Mesendoderm (in vitro differentiated cells): ENCODE results near the gene AKR1B1.

Experiments used
- DNase-seq: peaks from one replicate; pipeline ENCODE4 v3.0.0; 2013
- H2AK5ac ChIP-seq: 2 replicates; pipeline ENCODE4 v1.6.1; 2013; ENCODE audit warnings: low read length, inconsistent platforms
- H2BK120ac ChIP-seq: 2 replicates; pipeline ENCODE4 v1.6.1; 2013; ENCODE audit warnings: low read depth, mild to moderate bottlenecking, low read length, moderate library complexity, mixed read lengths
- H2BK15ac ChIP-seq: replicated peaks from 2 replicates; pipeline ENCODE4 v1.6.1; 2013; ENCODE audit warnings: low read depth, mild to moderate bottlenecking, moderate library complexity
- H2BK5ac ChIP-seq: 2 replicates; pipeline ENCODE4 v1.6.1; 2013; ENCODE audit warnings: low read length, inconsistent platforms
- H3K18ac ChIP-seq: 2 replicates; pipeline ENCODE4 v1.6.1; 2013; ENCODE audit warnings: mild to moderate bottlenecking, low read length, mixed read lengths
- H3K23ac ChIP-seq: one replicate; pipeline ENCODE4 v1.6.1; 2013; ENCODE audit warnings: low read length
- H3K27ac ChIP-seq: 2 replicates; pipeline ENCODE4 v1.5.1; 2013; ENCODE audit warnings: low read depth, mild to moderate bottlenecking, inconsistent platforms, low read length, moderate library complexity
- H3K27me3 ChIP-seq: 2 replicates; pipeline ENCODE4 v1.6.1; 2013; ENCODE audit warnings: low read length, control low read depth, mild to moderate bottlenecking, inconsistent platforms; ENCODE audit not compliant: insufficient read depth, poor library complexity
- H3K36me3 ChIP-seq: 2 replicates; pipeline ENCODE4 v1.6.1; 2013; ENCODE audit warnings: low read length, inconsistent platforms; ENCODE audit not compliant: control insufficient read depth, insufficient read depth
- H3K4ac ChIP-seq: one replicate; pipeline ENCODE4 v1.6.1; 2013; ENCODE audit warnings: low read depth, mild to moderate bottlenecking, low read length, moderate library complexity
- H3K4me1 ChIP-seq: 2 replicates; pipeline ENCODE4 v1.6.1; 2013; ENCODE audit warnings: low read depth, low read length, inconsistent platforms; ENCODE audit not compliant: control insufficient read depth
- H3K4me2 ChIP-seq: 2 replicates; pipeline ENCODE4 v1.6.1; 2013; ENCODE audit warnings: low read length
- H3K4me3 ChIP-seq: 2 replicates; pipeline ENCODE4 v1.5.1; 2013; ENCODE audit warnings: mild to moderate bottlenecking, low read length
- H3K56ac ChIP-seq: one replicate; pipeline ENCODE4 v1.6.1; 2013; ENCODE audit warnings: low read length
- H3K79me1 ChIP-seq: 2 replicates; pipeline ENCODE4 v1.6.1; 2013; ENCODE audit warnings: low read length, inconsistent platforms
- H3K79me2 ChIP-seq: 2 replicates; pipeline ENCODE4 v1.6.1; 2013; ENCODE audit warnings: mild to moderate bottlenecking, low read length; ENCODE audit not compliant: control insufficient read depth, insufficient read depth
- H3K9ac ChIP-seq: 2 replicates; pipeline ENCODE4 v1.6.1; 2013; ENCODE audit warnings: low read length, inconsistent platforms
- H4K5ac ChIP-seq: one replicate; pipeline ENCODE4 v1.6.1; 2013; ENCODE audit warnings: low read length
- H4K8ac ChIP-seq: one replicate; pipeline ENCODE4 v1.6.1; 2013; ENCODE audit warnings: low read depth, mild to moderate bottlenecking, control low read depth, low read length, moderate library complexity
- WGBS: extraction: QIAGEN DNeasy Blood & Tissue Kit; methylation state at CpG from one replicate; pipeline ENCODE4 v1.1.7; 2013; ENCODE audit warnings: low lambda C conversion rate, missing lambda C conversion rate; ENCODE audit not compliant: insufficient coverage; ENCODE audit errors: extremely low coverage; 5-methylcytosine and 5-hydroxymethylcytosine counted together

Gene AKR1B1

DNA sequence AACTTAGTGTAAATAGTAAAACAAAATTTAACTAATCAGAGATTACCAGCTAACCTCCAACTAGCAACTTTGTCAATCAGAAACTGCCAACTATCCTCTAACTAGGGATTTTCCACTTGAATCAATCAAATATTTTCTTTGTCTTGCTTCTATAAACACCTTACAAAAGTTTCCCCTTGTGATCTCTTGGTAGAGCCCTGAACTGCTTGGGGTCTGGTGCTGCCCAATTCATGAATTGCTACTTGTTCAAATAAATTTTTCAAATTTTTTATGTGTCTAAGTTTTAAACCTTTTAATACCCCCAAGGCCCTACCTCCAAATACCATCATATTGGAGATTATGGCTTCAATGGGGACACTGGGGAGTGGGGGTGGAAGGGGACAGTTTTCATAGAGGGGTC lies 24.0 kb upstream of the AKR1B1 start:
- Histone ChIP-seq H2AK5ac (no peak overlapping the region), H3K4me2 (no peak overlapping the region), H3K18ac (no peak overlapping the region), H2BK120ac (peak overlapping the region; percentile 49), H4K8ac (no peak overlapping the region), H3K4me1 (no peaks in the 10 kb centered on the region), H2BK15ac (no peak overlapping the region), H3K36me3 (no peaks in the 10 kb centered on the region), H3K4ac (no peak overlapping the region), H4K5ac (no peak overlapping the region), H3K56ac (no peak overlapping the region), H3K27me3 (no peaks in the 10 kb centered on the region), H3K79me1 (no peaks in the 10 kb centered on the region), H2BK5ac (no peak overlapping the region), H3K4me3 (no peak overlapping the region), H3K79me2 (no peaks in the 10 kb centered on the region), H3K23ac (no peak overlapping the region), H3K9ac (no peak overlapping the region), H3K27ac (no peak overlapping the region)
- DNase-seq, result no peak

DNA sequence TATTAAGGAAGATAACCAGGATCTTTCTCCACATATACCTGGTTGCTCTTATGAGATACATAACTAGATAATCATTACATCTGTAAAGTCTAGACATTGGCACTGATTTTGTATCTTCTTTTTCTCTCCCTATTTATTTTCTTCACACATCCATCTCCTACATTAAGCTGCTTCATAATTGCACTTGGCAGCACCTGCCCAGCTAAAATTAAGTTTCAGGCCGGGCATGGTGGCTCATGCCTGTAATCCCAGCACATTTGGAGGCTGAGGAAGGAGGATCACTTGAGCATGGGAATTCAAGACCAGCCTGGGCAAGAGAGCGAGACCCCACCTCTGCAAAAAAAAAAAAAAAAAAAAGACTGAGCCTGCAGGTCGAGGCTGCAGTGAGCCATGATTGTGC lies 22.3 kb upstream of the AKR1B1 start:
- Histone ChIP-seq H3K36me3 (no peaks in the 10 kb centered on the region), H3K4me3 (no peak overlapping the region), H3K9ac (no peak overlapping the region), H2BK5ac (no peak overlapping the region), H3K4ac (no peak overlapping the region), H3K79me2 (no peaks in the 10 kb centered on the region), H3K27ac (no peak overlapping the region), H3K4me2 (no peak overlapping the region), H3K56ac (no peak overlapping the region), H3K23ac (no peak overlapping the region), H2AK5ac (no peak overlapping the region), H3K79me1 (no peaks in the 10 kb centered on the region), H3K4me1 (no peaks in the 10 kb centered on the region), H3K27me3 (no peaks in the 10 kb centered on the region), H2BK120ac (no peak overlapping the region), H3K18ac (peak overlapping the region; percentile 68), H4K5ac (no peak overlapping the region), H2BK15ac (peak overlapping the region; percentile 85), H4K8ac (peak overlapping the region; percentile 56)
- no peak for DNase-seq
- no CpG with 5 or more reads among the region's 3 CpGs for WGBS

DNA sequence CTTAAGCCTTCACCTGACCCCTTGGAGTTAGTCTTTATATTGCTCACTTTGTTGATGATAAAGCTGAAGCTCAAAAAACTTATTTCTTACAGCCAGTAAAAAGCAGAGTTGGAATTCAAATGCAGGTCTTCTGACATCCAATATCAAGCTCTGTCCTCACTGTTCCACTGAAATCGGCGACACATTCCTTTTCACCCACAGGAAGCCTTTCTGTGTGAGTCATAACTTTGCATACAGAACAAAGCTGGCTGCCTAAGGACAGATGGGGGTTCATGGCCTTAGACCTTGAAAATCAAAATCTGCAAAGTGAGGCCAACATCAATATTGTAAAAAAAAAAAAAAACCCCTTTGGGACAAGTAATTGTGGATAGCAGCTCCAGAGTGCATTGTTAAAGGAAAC lies 21.8 kb upstream of the AKR1B1 start:
- Histone ChIP-seq H3K23ac (no peak overlapping the region), H3K27me3 (no peaks in the 10 kb centered on the region), H3K9ac (no peak overlapping the region), H3K4me3 (no peak overlapping the region), H3K18ac (no peak overlapping the region), H2BK5ac (no peak overlapping the region), H3K79me2 (no peaks in the 10 kb centered on the region), H3K27ac (no peak overlapping the region), H3K4ac (no peak overlapping the region), H3K36me3 (no peaks in the 10 kb centered on the region), H3K4me1 (no peaks in the 10 kb centered on the region), H4K8ac (no peak overlapping the region), H2AK5ac (no peak overlapping the region), H2BK15ac (no peak overlapping the region), H3K79me1 (no peaks in the 10 kb centered on the region), H3K4me2 (no peak overlapping the region), H4K5ac (no peak overlapping the region), H2BK120ac (no peak overlapping the region), H3K56ac (no peak overlapping the region)
- DNase-seq, result peak; percentile 94
- no CpG with 5 or more reads among the region's 2 CpGs for WGBS

DNA sequence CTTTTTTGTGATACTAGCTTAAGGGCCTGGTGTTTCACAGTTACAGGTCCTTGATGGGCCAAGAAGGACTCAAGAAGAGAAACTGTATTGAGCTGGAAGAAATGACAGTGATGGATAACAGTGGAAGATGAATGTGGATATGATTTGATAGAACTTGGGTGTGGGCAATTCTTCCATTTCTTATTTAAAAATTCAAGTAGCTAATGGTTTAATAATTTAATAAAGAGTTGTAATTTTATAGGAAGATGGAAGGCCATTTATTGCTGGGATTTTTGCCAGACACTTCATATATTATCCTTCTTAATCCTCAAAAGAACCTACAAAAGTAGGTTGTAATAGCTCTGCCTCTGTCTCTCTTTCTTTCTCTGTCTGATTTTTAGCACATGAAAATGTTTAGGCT lies 21.3 kb upstream of the AKR1B1 start:
- Histone ChIP-seq H4K8ac (no peak overlapping the region), H3K18ac (peak overlapping the region; percentile 39), H2BK120ac (no peak overlapping the region), H3K27me3 (no peaks in the 10 kb centered on the region), H2BK5ac (no peak overlapping the region), H3K9ac (no peak overlapping the region), H3K4me1 (no peaks in the 10 kb centered on the region), H3K23ac (no peak overlapping the region), H2BK15ac (peak overlapping the region; percentile 86), H3K36me3 (no peaks in the 10 kb centered on the region), H3K79me2 (no peaks in the 10 kb centered on the region), H3K79me1 (no peaks in the 10 kb centered on the region), H3K4me2 (no peak overlapping the region), H4K5ac (no peak overlapping the region), H2AK5ac (no peak overlapping the region), H3K4ac (no peak overlapping the region), H3K27ac (no peak overlapping the region), H3K4me3 (no peak overlapping the region), H3K56ac (no peak overlapping the region)
- DNase-seq, result no peak

DNA sequence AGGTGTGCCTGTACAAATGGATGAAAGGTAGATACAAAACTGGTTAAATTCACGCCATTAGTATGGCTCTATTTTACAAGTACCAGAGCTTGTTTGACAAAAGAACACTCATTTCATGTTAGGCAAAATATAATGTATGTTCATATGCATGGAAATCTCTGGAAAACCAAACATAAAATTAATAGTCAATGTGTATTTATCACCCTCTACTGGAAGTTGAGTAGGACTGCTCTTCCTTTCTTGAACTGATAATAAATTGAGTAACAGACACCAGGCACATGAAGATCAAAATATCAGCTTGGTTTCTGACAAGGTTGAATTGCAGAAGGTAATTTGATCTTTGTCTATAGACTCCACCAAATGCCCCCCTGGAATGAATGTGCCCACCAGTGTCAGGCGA lies 19.8 kb upstream of the AKR1B1 start:
- Histone ChIP-seq H3K23ac (no peak overlapping the region), H3K56ac (no peak overlapping the region), H3K27me3 (no peaks in the 10 kb centered on the region), H3K27ac (no peak overlapping the region), H3K4me3 (no peak overlapping the region), H4K5ac (no peak overlapping the region), H3K36me3 (no peaks in the 10 kb centered on the region), H3K79me1 (no peaks in the 10 kb centered on the region), H3K18ac (no peak overlapping the region), H2BK5ac (no peak overlapping the region), H2BK15ac (no peak overlapping the region), H3K4me1 (no peaks in the 10 kb centered on the region), H3K79me2 (no peaks in the 10 kb centered on the region), H3K4me2 (no peak overlapping the region), H4K8ac (no peak overlapping the region), H2AK5ac (no peak overlapping the region), H2BK120ac (no peak overlapping the region), H3K9ac (no peak overlapping the region), H3K4ac (no peak overlapping the region)
- no peak for DNase-seq
- no CpG with 5 or more reads among the region's 2 CpGs for WGBS

DNA sequence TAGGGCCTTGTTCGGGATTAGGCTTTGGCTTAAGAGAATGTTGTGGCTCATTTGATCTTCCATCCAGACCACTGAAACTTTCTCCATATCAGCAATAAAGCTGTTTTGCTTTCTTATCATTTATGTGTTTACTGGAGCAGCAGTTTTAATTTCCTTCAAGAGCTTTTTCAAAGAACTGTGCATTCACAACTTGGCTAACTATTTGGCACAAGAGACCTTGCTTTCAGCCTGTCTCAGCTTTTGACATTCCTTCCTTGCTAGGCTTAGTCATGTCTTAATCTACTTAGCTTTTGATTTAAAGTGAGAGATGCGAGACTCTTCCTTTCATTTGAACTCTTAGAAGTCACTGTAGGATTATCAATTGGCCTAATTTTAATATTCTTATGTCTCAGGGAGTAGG lies 19.1 kb upstream of the AKR1B1 start:
- Histone ChIP-seq H3K9ac (no peak overlapping the region), H3K4me3 (no peak overlapping the region), H3K23ac (no peak overlapping the region), H4K5ac (no peak overlapping the region), H3K36me3 (no peaks in the 10 kb centered on the region), H3K79me2 (no peaks in the 10 kb centered on the region), H3K18ac (no peak overlapping the region), H3K4ac (no peak overlapping the region), H4K8ac (no peak overlapping the region), H3K4me2 (no peak overlapping the region), H2BK120ac (no peak overlapping the region), H3K27me3 (no peaks in the 10 kb centered on the region), H3K27ac (no peak overlapping the region), H3K79me1 (no peaks in the 10 kb centered on the region), H2BK15ac (no peak overlapping the region), H3K4me1 (no peaks in the 10 kb centered on the region), H3K56ac (no peak overlapping the region), H2AK5ac (no peak overlapping the region), H2BK5ac (no peak overlapping the region)
- DNase-seq, result no peak
- no CpG with 5 or more reads among the region's 2 CpGs for WGBS
